Kidney epithelial cell (primary cell): ENCODE results near the gene ARHGEF17. TPM values are rescaled to one million over a fixed set of nuclear protein-coding genes. Genes with fewer than 3 reads are reported as not detected.

Source experiments
- DNase-seq: peaks from one replicate; pipeline ENCODE4 v3.0.0-alpha.2; 2010; ENCODE audit warnings: low read depth
- H3K27me3 ChIP-seq: 2 replicates; pipeline ENCODE4 v1.6.0; 2011; ENCODE audit warnings: low read length; ENCODE audit not compliant: control insufficient read depth, insufficient read depth
- H3K36me3 ChIP-seq: 2 replicates; pipeline ENCODE4 v1.5.1; 2011; ENCODE audit warnings: low read length; ENCODE audit not compliant: control insufficient read depth, insufficient read depth
- H3K4me3 ChIP-seq: 2 replicates; pipeline ENCODE4 v1.5.1; 2011; ENCODE audit warnings: low read depth, mild to moderate bottlenecking, control low read depth, low read length
- CTCF ChIP-seq: IDR thresholded peaks from 2 replicates; pipeline ENCODE4 v1.5.1; 2011; ENCODE audit warnings: mild to moderate bottlenecking, moderate library complexity, low read length, control low read depth, inconsistent platforms; ENCODE audit not compliant: insufficient read depth, poor library complexity, severe bottlenecking
- total RNA-seq: library from RNA; depleted of rRNA; stranded (reverse); fragments of >200 nt; gene quantifications from 2 replicates; pipeline ENCODE4 v1.2.3, GENCODE V29; 2015

The ARHGEF17 gene
- total RNA-seq, 1 donor from 2014 or later: 25.5 TPM

GRCh38 chr11:73265278-73265810 is 42.7 kb upstream of the ARHGEF17 start:
- Histone ChIP-seq H3K4me3 (no peak overlapping the region), H3K36me3 (no peaks in the 10 kb centered on the region), H3K27me3 (no peaks in the 10 kb centered on the region)
- TF ChIP-seq CTCF: no peak
- DNase-seq: no peak

GRCh38 chr11:73265853-73266645 is 42.0 kb upstream of the ARHGEF17 start:
- Histone ChIP-seq H3K4me3 (no peak overlapping the region), H3K36me3 (no peaks in the 10 kb centered on the region), H3K27me3 (no peaks in the 10 kb centered on the region)
- DNase-seq: no peak
- no peak for TF ChIP-seq CTCF

- H3K4me3 ChIP-seq: no peak overlapping the region
- TF ChIP-seq CTCF: no peak
- no peaks in the 10 kb centered on the region for H3K36me3 ChIP-seq
- H3K27me3 ChIP-seq: no peaks in the 10 kb centered on the region
- DNase-seq: no peak
Observed at GRCh38 chr11:73266646-73267020, 41.4 kb upstream of the ARHGEF17 start.

- Histone ChIP-seq H3K27me3 (no peaks in the 10 kb centered on the region), H3K4me3 (no peak overlapping the region), H3K36me3 (no peaks in the 10 kb centered on the region)
- no peak for DNase-seq
- TF ChIP-seq CTCF: no peak
Observed at GRCh38 chr11:73267122-73267846, 40.8 kb upstream of the ARHGEF17 start.

GRCh38 chr11:73267906-73268540 is 40.1 kb upstream of the ARHGEF17 start:
- DNase-seq: no peak
- no peak for TF ChIP-seq CTCF
- no peaks in the 10 kb centered on the region for H3K36me3 ChIP-seq
- H3K4me3 ChIP-seq: no peak overlapping the region
- H3K27me3 ChIP-seq: no peaks in the 10 kb centered on the region
